IMR-90 (cell line): ENCODE data around the gene EHD4. TPM values are rescaled to one million over a fixed set of nuclear protein-coding genes. Genes with fewer than 3 reads are reported as not detected.

ENCODE experiments used
- ATAC-seq: fragments of 200-7000 bp; cut with Tn5 transposase; 2 replicates; pipeline ENCODE4 v1.9.1; 2020; ENCODE audit warnings: low read depth, mild to moderate bottlenecking, moderate library complexity
- BruUV-seq: library from RNA; stranded (reverse); fragments of 400-500 nt; replicated peaks from 2 replicates; lab custom pipeline; 2021; lab: Mats Ljungman, UMichigan
- CTCF ChIA-PET: fragments of 300-600 bp; formaldehyde crosslinking; extraction: SDS; loops from one replicate; lab custom pipeline; 2021; ENCODE audit warnings: antibody characterized with exemption; lab: Yijun Ruan, JAX
- POLR2A ChIA-PET: fragments of 300-600 bp; sonication (Branson Sonifier 250); formaldehyde crosslinking; loops from one replicate; lab custom pipeline; 2022; ENCODE audit warnings: antibody characterized with exemption; ENCODE audit not compliant: unreplicated experiment; lab: Charles Lee
- DNase-seq: peaks from one replicate; pipeline ENCODE4 v3.0.0; 2013
- H2AFZ ChIP-seq: replicated peaks from 2 replicates; pipeline ENCODE3; 2013; ENCODE audit warnings: low read length, mild to moderate bottlenecking; ENCODE audit not compliant: poor library complexity
- H2AK5ac ChIP-seq: 2 replicates; pipeline ENCODE4 v1.6.1; 2013; ENCODE audit warnings: low read depth, low read length, inconsistent platforms
- H2AK9ac ChIP-seq: replicated peaks from 2 replicates; pipeline ENCODE3; 2013; ENCODE audit warnings: mild to moderate bottlenecking, low read depth, low read length, moderate library complexity; ENCODE audit not compliant: poor library complexity
- H2BK120ac ChIP-seq: 2 replicates; pipeline ENCODE4 v1.6.1; 2013; ENCODE audit warnings: low read depth, low read length, inconsistent platforms
- H2BK15ac ChIP-seq: 3 replicates; pipeline ENCODE4 v1.6.1; 2013; ENCODE audit warnings: low read depth, low read length, inconsistent platforms
- H2BK20ac ChIP-seq: 2 replicates; pipeline ENCODE4 v1.6.1; 2013; ENCODE audit warnings: low read depth, mild to moderate bottlenecking, inconsistent platforms, low read length, moderate library complexity
- H2BK5ac ChIP-seq: 2 replicates; pipeline ENCODE4 v1.6.1; 2013; ENCODE audit warnings: mild to moderate bottlenecking, low read depth, low read length, inconsistent platforms; ENCODE audit not compliant: poor library complexity, severe bottlenecking
- H3K14ac ChIP-seq: replicated peaks from 2 replicates; pipeline ENCODE4 v1.6.1; 2013; ENCODE audit warnings: low read depth, low read length, inconsistent platforms
- H3K18ac ChIP-seq: 2 replicates; pipeline ENCODE4 v1.6.1; 2013; ENCODE audit warnings: low read depth, low read length, control low read depth
- H3K23ac ChIP-seq: 2 replicates; pipeline ENCODE4 v1.6.1; 2013; ENCODE audit warnings: low read depth, low read length, inconsistent platforms
- H3K27ac ChIP-seq: 2 replicates; pipeline ENCODE4 v1.5.1; 2013; ENCODE audit warnings: mild to moderate bottlenecking, control low read depth, low read length; ENCODE audit not compliant: insufficient read depth
- H3K27me3 ChIP-seq: 2 replicates; pipeline ENCODE4 v1.6.1; 2013; ENCODE audit warnings: low read length; ENCODE audit not compliant: control insufficient read depth, insufficient read depth
- H3K36me3 ChIP-seq: 2 replicates; pipeline ENCODE4 v1.6.1; 2013; ENCODE audit warnings: low read length, mixed read lengths; ENCODE audit not compliant: control insufficient read depth, insufficient read depth
- H3K4ac ChIP-seq: 2 replicates; pipeline ENCODE4 v1.6.1; 2013; ENCODE audit warnings: low read depth, low read length, inconsistent platforms
- H3K4me1 ChIP-seq: 2 replicates; pipeline ENCODE4 v1.6.1; 2013; ENCODE audit warnings: low read length, mixed read lengths; ENCODE audit not compliant: control insufficient read depth, insufficient read depth
- H3K4me2 ChIP-seq: 2 replicates; pipeline ENCODE4 v1.6.1; 2013; ENCODE audit warnings: low read depth, mild to moderate bottlenecking, control low read depth, low read length, moderate library complexity
- H3K4me3 ChIP-seq: 2 replicates; pipeline ENCODE4 v1.5.1; 2013; ENCODE audit warnings: low read depth, mild to moderate bottlenecking, control low read depth, low read length, moderate library complexity; ENCODE audit not compliant: insufficient read depth
- H3K56ac ChIP-seq: 2 replicates; pipeline ENCODE4 v1.6.1; 2013; ENCODE audit warnings: low read length, inconsistent platforms; ENCODE audit not compliant: insufficient read depth; ENCODE audit errors: extremely low read depth
- H3K79me1 ChIP-seq, 2 experiments: 2 replicates each; pipeline ENCODE4 v1.6.1; 2013; ENCODE audit warnings: low read length in 2 of 2, inconsistent platforms in 1 of 2, low read depth in 1 of 2
- H3K9ac ChIP-seq: 2 replicates; pipeline ENCODE4 v1.6.1; 2013; ENCODE audit warnings: low read depth, low read length, control low read depth
- H3K9me1 ChIP-seq: 2 replicates; pipeline ENCODE4 v1.6.1; 2013; ENCODE audit warnings: low read length, inconsistent platforms; ENCODE audit not compliant: insufficient read depth
- H3K9me3 ChIP-seq: 2 replicates; pipeline ENCODE4 v1.6.1; 2013; ENCODE audit warnings: low read length; ENCODE audit not compliant: control insufficient read depth, insufficient read depth
- H4K20me1 ChIP-seq: 2 replicates; pipeline ENCODE4 v1.6.1; 2013; ENCODE audit warnings: low read length, inconsistent platforms; ENCODE audit not compliant: insufficient read depth
- H4K5ac ChIP-seq: 2 replicates; pipeline ENCODE4 v1.6.1; 2013; ENCODE audit warnings: mild to moderate bottlenecking, low read depth, low read length, control low read depth
- H4K8ac ChIP-seq, 2 experiments: 2 replicates each; pipeline ENCODE4 v1.6.1; 2013; ENCODE audit warnings: low read depth in 2 of 2, low read length in 2 of 2, control low read depth in 1 of 2, inconsistent platforms in 1 of 2
- H4K91ac ChIP-seq: 2 replicates; pipeline ENCODE4 v1.6.1; 2013; ENCODE audit warnings: low read depth, low read length, inconsistent platforms; ENCODE audit not compliant: insufficient read depth
- CEBPB ChIP-seq: IDR thresholded peaks from 2 replicates; pipeline ENCODE4 v1.6.1; 2012; ENCODE audit warnings: low read depth, low read length, improper control_type of control experiment
- MAFK ChIP-seq: IDR thresholded peaks from 2 replicates; pipeline ENCODE4 v1.6.1; 2012; ENCODE audit warnings: low read depth, low read length, improper control_type of control experiment
- MAZ ChIP-seq: IDR thresholded peaks from 2 replicates; pipeline ENCODE4 v1.6.1; 2012; ENCODE audit warnings: low read depth, mild to moderate bottlenecking, low read length, improper control_type of control experiment, moderate library complexity, borderline replicate concordance
- NFE2L2 ChIP-seq: fragments of 150-350 bp; IDR thresholded peaks from 2 replicates; pipeline ENCODE4 v1.6.1; 2016; ENCODE audit warnings: low read depth, mild to moderate bottlenecking, low read length
- POLR2A ChIP-seq: IDR thresholded peaks from 2 replicates; pipeline ENCODE4 v1.6.1; 2012; ENCODE audit warnings: mild to moderate bottlenecking, low read depth, low read length
- WGBS, 2 experiments: methylation state at CpG; one replicate each; pipeline versions ENCODE4 v1.1.5 to v1.1.7; 2013; ENCODE audit warnings: missing lambda C conversion rate in 2 of 2; ENCODE audit not compliant: insufficient read length in 1 of 2; ENCODE audit errors: extremely low coverage in 2 of 2; 5-methylcytosine and 5-hydroxymethylcytosine counted together
- dilution Hi-C: fragments of 300-500 bp; cut with HindIII; formaldehyde crosslinking; loops from one replicate; pipeline ENCODE4 v1.14.3; 2018; ENCODE audit warnings: low sequenced_read_pairs; ENCODE audit not compliant: unreplicated experiment
- in situ Hi-C: fragments of 300-500 bp; cut with MboI; formaldehyde crosslinking; loops from 3 replicates; pipeline ENCODE4 v1.14.3; 2019; ENCODE audit warnings: low sequenced_read_pairs, inconsistent platforms, mixed read lengths
- intact Hi-C: fragments of 100-400 bp; cut with micrococcal nuclease; formaldehyde crosslinking; loops from 2 replicates; pipeline ENCODE4 v1.10.0; 2022
- polyA plus RNA-seq, 3 experiments: library from polyadenylated mRNA; depleted of rRNA; stranded (reverse); fragments of >200 nt; gene quantifications; 2 replicates each; pipeline ENCODE4 v1.2.3, GENCODE V29; 2012; ENCODE audit warnings: low replicate concordance in 1 of 3
- total RNA-seq: library from RNA; depleted of rRNA; stranded (reverse); fragments of >200 nt; gene quantifications from 2 replicates; pipeline ENCODE4 v1.2.3, GENCODE V29; 2012
- TF ChIP-seq, protein P1 (sequence below): conservative IDR thresholded peaks from 2 replicates; pipeline ENCODE4 v1.5.1; 2012; ENCODE audit warnings: mild to moderate bottlenecking, low read depth, low read length, improper control_type of control experiment
- TF ChIP-seq, protein P2 (sequence below): fragments of 150-350 bp; IDR thresholded peaks from 2 replicates; pipeline ENCODE4 v1.6.1; 2017; ENCODE audit warnings: mild to moderate bottlenecking, antibody characterized with exemption, low read length, low read depth

Gene EHD4
- total and polyA plus RNA-seq, 2 of the 4 experiments (the other 2 are of a cell fraction): 21.0 to 29.0 TPM

DNA sequence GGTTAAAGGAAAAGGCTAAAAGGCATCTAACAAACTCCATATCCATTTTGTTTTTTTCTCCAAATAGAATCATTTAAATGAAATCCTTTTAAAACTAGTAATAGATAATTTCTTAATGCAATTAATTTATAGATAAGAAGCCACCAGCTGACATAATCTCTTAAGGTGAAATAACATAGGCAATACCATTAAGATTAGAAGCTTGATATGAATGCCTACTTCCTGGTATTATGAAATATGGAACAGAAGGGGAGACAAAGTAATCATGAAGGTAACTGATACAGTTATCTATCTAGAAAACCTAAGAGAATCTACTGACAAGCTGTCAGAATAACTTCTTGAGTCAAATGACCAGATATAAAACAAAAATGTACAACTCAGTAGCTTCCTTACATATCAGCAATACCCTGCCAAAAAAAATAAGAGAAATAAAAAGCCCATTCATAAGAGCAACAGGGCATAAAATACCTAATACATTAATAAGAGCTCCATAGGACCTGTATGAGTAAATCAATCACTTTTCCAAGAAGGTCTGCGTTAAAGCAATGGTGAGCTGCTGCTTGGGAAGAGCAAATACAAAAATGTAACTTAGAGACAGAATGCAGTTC, 10.7 kb downstream of the EHD4 start:
- no peak overlapping the region for H2BK15ac ChIP-seq
- POLR2A ChIA-PET: no interaction called here
- no peak for ATAC-seq
- H3K4me3 ChIP-seq: no peak overlapping the region
- H4K91ac ChIP-seq: no peak overlapping the region
- CTCF ChIA-PET: interaction anchor here (0.6 kb wide), 2 partner anchors 65 to 529 kb away, joined by 3 read pairs; partner anchors contain the start of gene ZNF106
- no peak overlapping the region for H4K5ac ChIP-seq
- H3K79me1 ChIP-seq: peaks cover 24 to 63% of the 10 kb centered on the region in 2 experiments
- H3K23ac ChIP-seq: no peak overlapping the region
- in situ Hi-C loops (no loop called here), intact Hi-C loops (no loop called here), dilution Hi-C loops (no loop called here)
- no peak overlapping the region for H3K27ac ChIP-seq
- BruUV-seq: no TSS peak
- H3K18ac ChIP-seq: no peak overlapping the region
- peaks cover 17% of the 10 kb centered on the region for H3K9me1 ChIP-seq
- no peak overlapping the region for H3K4me2 ChIP-seq
- H3K9ac ChIP-seq: no peak overlapping the region
- no peak overlapping the region for H2BK5ac ChIP-seq
- DNase-seq: no peak
- H3K36me3 ChIP-seq: no peaks in the 10 kb centered on the region
- no peak overlapping the region for H2AFZ ChIP-seq
- no peaks in the 10 kb centered on the region for H3K27me3 ChIP-seq
- no peak overlapping the region for H2BK20ac ChIP-seq
- H2AK5ac ChIP-seq: no peak overlapping the region
- no peak overlapping the region for H3K14ac ChIP-seq
- no peak overlapping the region for H3K4ac ChIP-seq
- H4K8ac ChIP-seq: no peak overlapping the region
- no peak overlapping the region for H2AK9ac ChIP-seq
- TF ChIP-seq, protein P1, sequence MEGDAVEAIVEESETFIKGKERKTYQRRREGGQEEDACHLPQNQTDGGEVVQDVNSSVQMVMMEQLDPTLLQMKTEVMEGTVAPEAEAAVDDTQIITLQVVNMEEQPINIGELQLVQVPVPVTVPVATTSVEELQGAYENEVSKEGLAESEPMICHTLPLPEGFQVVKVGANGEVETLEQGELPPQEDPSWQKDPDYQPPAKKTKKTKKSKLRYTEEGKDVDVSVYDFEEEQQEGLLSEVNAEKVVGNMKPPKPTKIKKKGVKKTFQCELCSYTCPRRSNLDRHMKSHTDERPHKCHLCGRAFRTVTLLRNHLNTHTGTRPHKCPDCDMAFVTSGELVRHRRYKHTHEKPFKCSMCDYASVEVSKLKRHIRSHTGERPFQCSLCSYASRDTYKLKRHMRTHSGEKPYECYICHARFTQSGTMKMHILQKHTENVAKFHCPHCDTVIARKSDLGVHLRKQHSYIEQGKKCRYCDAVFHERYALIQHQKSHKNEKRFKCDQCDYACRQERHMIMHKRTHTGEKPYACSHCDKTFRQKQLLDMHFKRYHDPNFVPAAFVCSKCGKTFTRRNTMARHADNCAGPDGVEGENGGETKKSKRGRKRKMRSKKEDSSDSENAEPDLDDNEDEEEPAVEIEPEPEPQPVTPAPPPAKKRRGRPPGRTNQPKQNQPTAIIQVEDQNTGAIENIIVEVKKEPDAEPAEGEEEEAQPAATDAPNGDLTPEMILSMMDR: no peak
- no peak for TF ChIP-seq MAFK
- TF ChIP-seq, protein P2, sequence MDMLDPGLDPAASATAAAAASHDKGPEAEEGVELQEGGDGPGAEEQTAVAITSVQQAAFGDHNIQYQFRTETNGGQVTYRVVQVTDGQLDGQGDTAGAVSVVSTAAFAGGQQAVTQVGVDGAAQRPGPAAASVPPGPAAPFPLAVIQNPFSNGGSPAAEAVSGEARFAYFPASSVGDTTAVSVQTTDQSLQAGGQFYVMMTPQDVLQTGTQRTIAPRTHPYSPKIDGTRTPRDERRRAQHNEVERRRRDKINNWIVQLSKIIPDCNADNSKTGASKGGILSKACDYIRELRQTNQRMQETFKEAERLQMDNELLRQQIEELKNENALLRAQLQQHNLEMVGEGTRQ: no peak
- TF ChIP-seq POLR2A: no peak
- no peak for TF ChIP-seq NFE2L2
- TF ChIP-seq CEBPB: no peak
- TF ChIP-seq MAZ: no peak
- H4K20me1 ChIP-seq: peaks cover 6% of the 10 kb centered on the region; the same call in 1 of the 2 replicates
- no CpG with 5 or more reads among the region's 1 CpG for WGBS, 2 experiments
- no peaks in the 10 kb centered on the region for H3K9me3 ChIP-seq
- H3K4me1 ChIP-seq: peaks cover 17% of the 10 kb centered on the region
- H3K56ac ChIP-seq: no peak overlapping the region
- H2BK120ac ChIP-seq: no peak overlapping the region
